Upper lobe of right lung (tissue), 1 donor: ENCODE measurements around the gene TSPYL1. TPM values are rescaled to one million over a fixed set of nuclear protein-coding genes. Genes with fewer than 3 reads are reported as not detected.
"Not testable (repeated sequence)": the region's sequence is repeated elsewhere in the genome, so short reads cannot be mapped to it uniquely, and the experiment has no call there.

Experiments
- ATAC-seq: fragments of 200-7000 bp; cut with Tn5 transposase; one replicate; pipeline ENCODE4 v1.9.1; 2020; ENCODE audit warnings: mild to moderate bottlenecking, moderate library complexity
- DNase-seq: peaks from one replicate; pipeline ENCODE4 v3.0.0-alpha.2; 2020
- H3K27ac ChIP-seq: fragments of 200-600 bp; one replicate; pipeline ENCODE4 v1.8.0; 2022
- H3K27me3 ChIP-seq: fragments of 200-600 bp; one replicate; pipeline ENCODE4 v1.8.0; 2022; ENCODE audit warnings: mild to moderate bottlenecking
- H3K36me3 ChIP-seq: fragments of 200-600 bp; one replicate; pipeline ENCODE4 v1.8.0; 2022
- H3K4me1 ChIP-seq: fragments of 200-600 bp; one replicate; pipeline ENCODE4 v1.8.0; 2022
- H3K4me3 ChIP-seq: fragments of 200-600 bp; one replicate; pipeline ENCODE4 v1.8.0; 2022; ENCODE audit warnings: mild to moderate bottlenecking
- H3K9me3 ChIP-seq: fragments of 200-600 bp; one replicate; pipeline ENCODE4 v1.8.0; 2022
- intact Hi-C: fragments of 100-400 bp; cut with DNase I; formaldehyde crosslinking; loops from one replicate; pipeline ENCODE4 v1.11.0; 2022
- total RNA-seq: library from RNA; stranded (reverse); fragmentation: NEBNext Ultra II Directional; extraction: Animal tissue kit (Norgen Biotek cat#: 25700); gene quantifications from one replicate; pipeline ENCODE4 v1.2.1, GENCODE V29; 2021
- TF ChIP-seq, protein P1 (sequence below): fragments of 200-600 bp; IDR thresholded peaks from one replicate; pipeline ENCODE4 v1.8.0; 2022; ENCODE audit warnings: antibody characterized with exemption
- donor health status: DM: no; HTN: yes; CAD: no; lungs with severe emphysema.

Gene TSPYL1
- total RNA-seq, 1 donor from 2014 or later, result 86.2 TPM

DNA sequence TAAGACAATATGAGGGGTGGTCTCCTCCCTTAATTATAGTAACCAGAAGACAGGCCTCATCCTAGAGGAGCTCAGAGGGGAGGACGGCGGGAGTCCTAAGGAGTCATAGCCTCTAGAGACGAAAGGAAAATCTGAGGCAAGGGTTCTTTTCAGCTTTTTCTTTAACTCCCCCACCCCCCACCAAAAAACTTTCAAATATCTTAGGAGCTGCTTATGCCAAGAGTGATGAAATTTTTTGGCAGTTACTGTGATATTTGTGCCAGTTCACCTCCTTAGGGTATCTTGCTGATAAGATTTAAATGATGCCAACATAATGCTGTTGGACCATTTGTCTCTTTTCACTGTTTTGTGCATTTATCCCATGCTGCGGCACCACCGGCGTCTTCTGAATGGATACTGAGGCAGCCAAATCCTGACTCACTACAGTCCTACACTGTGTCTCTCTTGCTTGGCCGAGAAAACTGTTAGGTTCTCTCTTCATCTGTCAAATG lies 46.5 kb upstream of the TSPYL1 start:
- Histone ChIP-seq H3K27me3 (no peaks in the 10 kb centered on the region), H3K9me3 (no peaks in the 10 kb centered on the region), H3K4me1 (peaks cover 11% of the 10 kb centered on the region), H3K4me3 (no peak overlapping the region), H3K27ac (no peak overlapping the region), H3K36me3 (no peaks in the 10 kb centered on the region)
- intact Hi-C loops, result no loop called here
- TF ChIP-seq, protein P1, sequence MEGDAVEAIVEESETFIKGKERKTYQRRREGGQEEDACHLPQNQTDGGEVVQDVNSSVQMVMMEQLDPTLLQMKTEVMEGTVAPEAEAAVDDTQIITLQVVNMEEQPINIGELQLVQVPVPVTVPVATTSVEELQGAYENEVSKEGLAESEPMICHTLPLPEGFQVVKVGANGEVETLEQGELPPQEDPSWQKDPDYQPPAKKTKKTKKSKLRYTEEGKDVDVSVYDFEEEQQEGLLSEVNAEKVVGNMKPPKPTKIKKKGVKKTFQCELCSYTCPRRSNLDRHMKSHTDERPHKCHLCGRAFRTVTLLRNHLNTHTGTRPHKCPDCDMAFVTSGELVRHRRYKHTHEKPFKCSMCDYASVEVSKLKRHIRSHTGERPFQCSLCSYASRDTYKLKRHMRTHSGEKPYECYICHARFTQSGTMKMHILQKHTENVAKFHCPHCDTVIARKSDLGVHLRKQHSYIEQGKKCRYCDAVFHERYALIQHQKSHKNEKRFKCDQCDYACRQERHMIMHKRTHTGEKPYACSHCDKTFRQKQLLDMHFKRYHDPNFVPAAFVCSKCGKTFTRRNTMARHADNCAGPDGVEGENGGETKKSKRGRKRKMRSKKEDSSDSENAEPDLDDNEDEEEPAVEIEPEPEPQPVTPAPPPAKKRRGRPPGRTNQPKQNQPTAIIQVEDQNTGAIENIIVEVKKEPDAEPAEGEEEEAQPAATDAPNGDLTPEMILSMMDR, result no peak
- ATAC-seq (no peak), DNase-seq (no peak)

DNA sequence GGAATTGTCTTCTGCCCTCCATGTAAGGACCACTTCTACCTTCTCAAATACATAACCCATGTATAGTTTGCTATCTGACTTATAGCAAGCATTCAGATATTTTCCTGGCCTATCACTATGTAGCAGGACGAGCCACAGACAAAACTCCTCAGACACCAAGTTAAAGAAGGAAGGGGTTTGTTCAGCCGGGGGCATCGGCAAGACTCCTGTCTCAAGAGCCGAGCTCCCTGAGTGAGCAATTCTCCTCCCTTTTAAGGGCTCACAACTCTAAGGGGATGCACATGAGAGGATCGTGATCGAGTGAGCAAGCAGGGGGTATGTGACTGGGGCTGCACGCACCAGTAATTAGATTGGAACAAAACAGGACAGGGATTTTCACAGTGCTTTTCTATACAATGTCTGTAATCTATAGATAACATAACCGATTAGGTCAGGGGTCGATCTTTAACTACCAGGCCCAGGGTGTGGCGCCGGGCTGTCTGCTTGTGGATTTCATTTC lies 46.0 kb upstream of the TSPYL1 start:
- intact Hi-C loops, result not testable (repeated sequence)

DNA sequence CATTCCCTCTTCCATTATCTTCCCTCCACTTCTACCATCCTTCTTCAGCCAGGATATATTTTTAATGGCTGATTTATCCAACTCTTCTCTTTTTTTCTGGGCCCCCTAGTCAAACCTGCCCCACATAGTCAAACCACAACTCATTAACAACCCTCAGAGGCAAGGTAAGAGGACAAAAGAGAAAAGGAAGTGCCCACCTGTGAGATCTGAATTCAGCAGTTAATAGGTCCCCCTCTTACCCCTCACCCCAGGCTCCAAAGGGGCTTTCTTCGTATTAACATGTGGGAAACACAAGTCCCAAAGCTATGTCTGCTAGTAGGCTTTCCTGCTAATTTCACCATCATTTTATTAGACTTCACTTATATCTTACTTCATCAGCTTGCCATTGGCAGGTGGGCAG lies 44.1 kb upstream of the TSPYL1 start:
- TF ChIP-seq, protein P1, result no peak
- intact Hi-C loops, result no loop called here

More for the DNA sequence above, 46.0 kb upstream of the TSPYL1 start:
- not testable (repeated sequence) for DNase-seq, H3K4me3 ChIP-seq, H3K27ac ChIP-seq, H3K9me3 ChIP-seq, H3K36me3 ChIP-seq, ATAC-seq, H3K27me3 ChIP-seq
- H3K4me1 ChIP-seq, result peaks cover 11% of the 10 kb centered on the region

DNA sequence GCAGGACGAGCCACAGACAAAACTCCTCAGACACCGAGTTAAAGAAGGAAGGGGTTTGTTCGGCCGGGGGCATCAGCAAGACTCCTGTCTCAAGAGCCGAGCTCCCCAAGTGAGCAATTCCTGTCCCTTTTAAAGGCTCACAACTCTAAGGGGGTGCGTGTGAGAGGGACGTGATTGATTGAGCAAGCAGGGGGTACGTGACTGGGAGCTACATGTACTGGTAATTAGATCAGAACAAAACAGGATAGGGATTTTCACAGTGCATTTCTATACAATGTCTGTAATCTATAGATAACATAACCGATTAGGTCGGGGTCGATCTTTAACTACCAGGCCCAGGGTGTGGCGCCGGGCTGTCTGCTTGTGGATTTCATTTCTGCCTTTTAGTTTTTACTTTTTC lies 42.2 kb upstream of the TSPYL1 start:
- H3K36me3 ChIP-seq, H3K27me3 ChIP-seq, H3K9me3 ChIP-seq, H3K27ac ChIP-seq, DNase-seq, H3K4me3 ChIP-seq, ATAC-seq, intact Hi-C loops, H3K4me1 ChIP-seq: not testable (repeated sequence)

More for the DNA sequence above, 44.1 kb upstream of the TSPYL1 start:
- H3K27me3 ChIP-seq, result no peaks in the 10 kb centered on the region
- peaks cover 10% of the 10 kb centered on the region for H3K4me1 ChIP-seq
- H3K27ac ChIP-seq, result no peak overlapping the region
- no peak overlapping the region for H3K4me3 ChIP-seq
- H3K36me3 ChIP-seq, result no peaks in the 10 kb centered on the region
- DNase-seq (no peak), ATAC-seq (no peak)
- no peaks in the 10 kb centered on the region for H3K9me3 ChIP-seq

DNA sequence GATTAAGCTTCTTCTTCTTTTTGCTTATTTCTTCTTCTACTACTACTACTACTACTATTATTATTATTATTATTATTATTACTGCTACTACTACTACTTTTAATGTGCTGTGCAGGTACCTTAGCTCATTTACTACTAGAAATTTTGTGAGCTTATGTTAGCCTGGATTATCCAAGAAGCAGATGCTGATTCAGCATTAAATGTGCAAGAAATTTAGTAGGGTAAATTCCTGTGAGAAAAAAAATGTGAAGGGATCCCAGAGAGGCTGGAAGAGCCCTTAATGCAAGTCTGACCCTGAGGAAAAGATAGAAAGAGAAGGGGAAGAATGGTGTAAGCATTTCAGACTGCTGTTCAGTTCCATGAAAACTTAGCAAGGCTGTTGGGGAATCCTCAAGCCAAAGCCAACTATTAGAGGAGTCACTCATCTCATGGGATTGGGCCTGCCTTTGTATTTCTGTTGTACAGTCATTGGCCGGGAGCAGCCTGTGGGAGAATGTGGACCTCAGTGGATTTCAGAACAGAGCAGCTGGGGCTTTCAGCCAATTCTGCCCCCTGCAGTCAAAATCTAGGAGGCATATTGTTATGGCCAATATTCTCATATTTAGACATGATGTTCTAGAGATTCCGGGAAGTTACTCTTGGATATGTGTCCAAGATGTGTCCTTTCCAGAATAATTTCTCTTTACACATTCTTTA lies 37.2 kb upstream of the TSPYL1 start:
- no peak overlapping the region for H3K27ac ChIP-seq
- H3K4me3 ChIP-seq, result no peak overlapping the region
- intact Hi-C loops, result no loop called here
- H3K36me3 ChIP-seq, result no peaks in the 10 kb centered on the region
- H3K27me3 ChIP-seq, result no peaks in the 10 kb centered on the region
- H3K9me3 ChIP-seq, result no peaks in the 10 kb centered on the region
- H3K4me1 ChIP-seq, result peaks cover 10% of the 10 kb centered on the region
- DNase-seq (no peak), ATAC-seq (no peak)
- TF ChIP-seq, protein P1, result no peak

DNA sequence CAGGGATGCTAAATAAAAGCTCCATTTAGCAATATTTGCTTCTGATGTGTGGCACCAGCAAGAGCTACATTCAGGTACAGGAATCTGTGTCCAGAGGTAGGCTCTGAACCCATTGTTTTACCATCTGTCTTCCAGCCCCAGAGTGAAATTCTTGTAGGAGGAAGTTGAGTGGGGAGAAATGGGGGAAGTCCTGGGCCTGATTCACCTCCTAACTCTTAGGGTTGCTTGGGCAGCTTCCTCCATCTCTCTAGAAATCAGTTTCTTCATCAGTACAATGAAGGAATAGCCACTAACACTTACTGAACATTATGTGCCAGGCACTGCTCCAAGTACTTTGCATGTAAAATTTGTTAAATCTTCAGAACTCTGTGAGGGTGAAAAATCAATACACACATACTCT lies 35.1 kb upstream of the TSPYL1 start:
- H3K4me1 ChIP-seq, result peaks cover 10% of the 10 kb centered on the region
- H3K27me3 ChIP-seq, result no peaks in the 10 kb centered on the region
- no peak overlapping the region for H3K4me3 ChIP-seq
- H3K27ac ChIP-seq, result no peak overlapping the region
- TF ChIP-seq, protein P1, result no peak
- no peaks in the 10 kb centered on the region for H3K36me3 ChIP-seq
- no peaks in the 10 kb centered on the region for H3K9me3 ChIP-seq
- ATAC-seq (peak; percentile 89), DNase-seq (no peak)
- intact Hi-C loops, result no loop called here
